ENCODE data around the gene TMEM107.

Gene TMEM107

DNA sequence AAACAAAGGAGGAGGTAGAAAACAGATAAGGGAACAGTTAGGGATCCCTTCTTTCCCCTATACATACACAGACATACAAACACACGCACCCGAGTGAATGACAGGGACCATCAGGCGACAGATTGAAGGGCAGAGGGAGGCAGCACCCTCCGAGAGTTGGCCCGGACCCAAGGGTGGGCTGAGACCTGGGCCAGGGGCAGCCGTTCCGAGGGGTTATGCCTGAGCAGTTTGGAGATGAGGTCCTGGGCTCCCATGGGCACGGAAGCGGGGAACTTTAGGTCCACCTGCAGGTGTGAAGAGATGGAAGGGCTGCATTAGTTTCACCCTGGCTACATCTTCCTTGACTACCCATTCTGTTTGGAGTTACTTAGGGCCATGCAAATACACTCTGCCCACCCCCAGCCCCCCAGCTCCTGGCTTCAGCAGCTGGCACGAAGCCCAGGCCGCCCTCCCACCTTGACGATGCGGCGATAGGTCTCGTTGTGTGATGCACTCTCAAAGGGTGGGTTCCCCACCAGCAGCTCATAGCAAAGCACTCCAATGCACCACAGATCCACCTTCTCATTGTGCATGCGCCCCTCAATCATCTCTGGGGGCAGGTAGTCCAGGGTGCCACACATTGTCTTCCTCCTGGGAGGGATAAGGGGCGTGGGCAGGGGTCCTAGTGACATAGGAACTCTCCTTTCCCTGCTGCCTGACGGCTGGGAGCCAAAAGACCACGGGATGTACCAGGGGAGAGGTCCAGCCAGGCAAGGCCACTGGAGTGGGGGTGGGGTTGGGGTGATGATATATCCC lies 28.8 kb upstream of the TMEM107 start:
- no peak overlapping the region for H3K4me3 ChIP-seq (ENCODE audit: low read depth, low read length)
- TF ChIP-seq CTCF (IDR thresholded peaks at IDR 0.05; ENCODE audit: low read depth, low read length) = no peak

GRCh38 chr17:8192070-8192815 lies 16.1 kb upstream of the TMEM107 start:
- no peak for TF ChIP-seq CTCF (IDR thresholded peaks at IDR 0.05; ENCODE audit: low read depth, low read length)
- H3K4me3 ChIP-seq (ENCODE audit: low read depth, low read length) = peak overlapping the region; percentile 34

- TF ChIP-seq CTCF (IDR thresholded peaks at IDR 0.05; ENCODE audit: low read depth, low read length) = no peak
- H3K4me3 ChIP-seq (ENCODE audit: low read depth, low read length) = peak overlapping the region; percentile 76
Measured at GRCh38 chr17:8190506-8190905, 14.3 kb upstream of the TMEM107 start.

GRCh38 chr17:8189711-8190477 lies 13.7 kb upstream of the TMEM107 start, which contains the start of gene BORCS6:
BORCS6 (minus strand) TSS chr17:8190180; CDS start chr17:8190140, 40 bp downstream.
- TF ChIP-seq CTCF (IDR thresholded peaks at IDR 0.05; ENCODE audit: low read depth, low read length) = no peak
- H3K4me3 ChIP-seq (ENCODE audit: low read depth, low read length) = peak within 1 kb of the TSS; percentile 76

DNA sequence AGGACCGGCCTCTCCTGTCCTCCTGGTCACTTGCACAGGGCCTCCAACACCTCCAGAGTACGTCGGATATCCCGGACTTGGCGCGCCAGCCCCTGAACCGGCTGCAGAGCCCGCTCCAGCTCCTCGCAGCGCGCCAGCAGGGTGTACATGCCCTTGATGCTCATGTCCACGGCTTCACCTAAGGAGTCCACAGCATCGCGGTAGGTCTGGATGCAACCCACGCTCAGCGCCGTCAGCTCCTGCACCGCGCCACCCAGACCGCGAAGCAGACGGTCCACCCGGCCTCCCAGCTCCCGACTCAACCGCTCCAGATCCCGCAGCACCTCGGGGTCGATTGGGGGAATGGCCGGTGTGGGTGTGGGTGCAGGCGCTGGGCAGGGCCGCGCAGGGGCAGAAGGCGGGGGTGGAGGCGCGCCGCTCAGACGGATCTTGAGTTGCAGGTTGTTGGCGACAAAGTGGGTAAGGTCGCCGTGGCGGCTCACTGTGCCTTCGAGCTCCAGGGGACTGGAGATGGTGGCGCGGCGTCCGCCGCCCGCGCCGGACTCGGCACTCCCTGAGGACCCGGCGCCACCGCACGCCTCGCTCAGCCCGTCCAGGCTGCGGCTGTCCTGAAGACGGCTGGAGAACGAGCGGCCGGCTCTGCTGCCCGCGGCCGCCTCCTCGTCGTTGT lies 13.0 kb upstream of the TMEM107 start:
- H3K4me3 ChIP-seq (ENCODE audit: low read depth, low read length) = peak overlapping the region; percentile 76
- TF ChIP-seq CTCF (IDR thresholded peaks at IDR 0.05; ENCODE audit: low read depth, low read length) = no peak

- peak overlapping the region; percentile 76 for H3K4me3 ChIP-seq (ENCODE audit: low read depth, low read length)
- TF ChIP-seq CTCF (IDR thresholded peaks at IDR 0.05; ENCODE audit: low read depth, low read length) = no peak
Measured at GRCh38 chr17:8188263-8188839, 12.2 kb upstream of the TMEM107 start.

All from WI38 (cell line).